ENCODE results near the gene EIF1AX. TPM values are rescaled to one million over a fixed set of nuclear protein-coding genes. Genes with fewer than 3 reads are reported as not detected.

Gene EIF1AX
- total and polyA plus RNA-seq, 2 of the 13 experiments (the other 11 are each of a cell fraction or from before 2014, with no cell fraction given) = 35.1 to 82.7 TPM

GRCh38 chrX:20141281-20142220 is at the start of gene EIF1AX (continued):
- TF ChIP-seq PATZ1 (CRISPR knock-in tag; IDR thresholded peaks at IDR 0.05) (no peak), ZNF652 (CRISPR knock-in tag; IDR thresholded peaks at IDR 0.05; ENCODE audit: borderline replicate concordance, low read depth) (no peak), KDM6A (CRISPR knock-in tag; IDR thresholded peaks at IDR 0.05; ENCODE audit: low read depth) (no peak), HOXA3 (CRISPR knock-in tag; IDR thresholded peaks at IDR 0.05) (peak; percentile 62), ZNF597 (CRISPR knock-in tag; IDR thresholded peaks at IDR 0.05) (no peak), TBL1XR1 (IDR thresholded peaks at IDR 0.05; ENCODE audit: borderline replicate concordance, low read length, partially characterized antibody) (no peak), PAXIP1 (CRISPR knock-in tag; conservative IDR thresholded peaks at IDR 0.05) (no peak), CHD4 (IDR thresholded peaks at IDR 0.05; ENCODE audit: borderline replicate concordance, low read length) (no peak), ZNF124 (CRISPR knock-in tag; IDR thresholded peaks at IDR 0.05) (0 out of 2 replicates have a peak, but pooled peaks have one; percentile 27), HOMEZ (CRISPR knock-in tag; IDR thresholded peaks at IDR 0.05; ENCODE audit: low read depth) (0 out of 2 replicates have a peak, but pooled peaks have one; percentile 20), RFX5 (IDR thresholded peaks at IDR 0.05; ENCODE audit: low read depth, low read length) (no peak), NR3C1 (CRISPR knock-in tag; IDR thresholded peaks at IDR 0.05) (no peak), POGK (CRISPR knock-in tag; conservative IDR thresholded peaks at IDR 0.05) (0 out of 2 replicates have a peak, but pooled peaks have one; percentile 29), NFIB (CRISPR knock-in tag; IDR thresholded peaks at IDR 0.05; ENCODE audit: borderline replicate concordance) (no peak), ZBTB25 (CRISPR knock-in tag; IDR thresholded peaks at IDR 0.05) (no peak), GTF3A (CRISPR knock-in tag; conservative IDR thresholded peaks at IDR 0.05) (no peak), PITX1 (CRISPR knock-in tag; IDR thresholded peaks at IDR 0.05) (no peak)
